IMR-90 (cell line): ENCODE data around the gene CEBPG. TPM values are rescaled to one million over a fixed set of nuclear protein-coding genes. Genes with fewer than 3 reads are reported as not detected.

ENCODE experiments used
- ATAC-seq: fragments of 200-7000 bp; cut with Tn5 transposase; 2 replicates; pipeline ENCODE4 v1.9.1; 2020; ENCODE audit warnings: low read depth, mild to moderate bottlenecking, moderate library complexity
- BruUV-seq: library from RNA; stranded (reverse); fragments of 400-500 nt; replicated peaks from 2 replicates; lab custom pipeline; 2021; lab: Mats Ljungman, UMichigan
- CTCF ChIA-PET: fragments of 300-600 bp; formaldehyde crosslinking; extraction: SDS; loops from one replicate; lab custom pipeline; 2021; ENCODE audit warnings: antibody characterized with exemption; lab: Yijun Ruan, JAX
- POLR2A ChIA-PET: fragments of 300-600 bp; sonication (Branson Sonifier 250); formaldehyde crosslinking; loops from one replicate; lab custom pipeline; 2022; ENCODE audit warnings: antibody characterized with exemption; ENCODE audit not compliant: unreplicated experiment; lab: Charles Lee
- DNase-seq: peaks from one replicate; pipeline ENCODE4 v3.0.0; 2013
- H2AFZ ChIP-seq: replicated peaks from 2 replicates; pipeline ENCODE3; 2013; ENCODE audit warnings: low read length, mild to moderate bottlenecking; ENCODE audit not compliant: poor library complexity
- H2AK5ac ChIP-seq: 2 replicates; pipeline ENCODE4 v1.6.1; 2013; ENCODE audit warnings: low read depth, low read length, inconsistent platforms
- H2AK9ac ChIP-seq: replicated peaks from 2 replicates; pipeline ENCODE3; 2013; ENCODE audit warnings: mild to moderate bottlenecking, low read depth, low read length, moderate library complexity; ENCODE audit not compliant: poor library complexity
- H2BK120ac ChIP-seq: 2 replicates; pipeline ENCODE4 v1.6.1; 2013; ENCODE audit warnings: low read depth, low read length, inconsistent platforms
- H2BK15ac ChIP-seq: 3 replicates; pipeline ENCODE4 v1.6.1; 2013; ENCODE audit warnings: low read depth, low read length, inconsistent platforms
- H2BK20ac ChIP-seq: 2 replicates; pipeline ENCODE4 v1.6.1; 2013; ENCODE audit warnings: low read depth, mild to moderate bottlenecking, inconsistent platforms, low read length, moderate library complexity
- H2BK5ac ChIP-seq: 2 replicates; pipeline ENCODE4 v1.6.1; 2013; ENCODE audit warnings: mild to moderate bottlenecking, low read depth, low read length, inconsistent platforms; ENCODE audit not compliant: poor library complexity, severe bottlenecking
- H3K14ac ChIP-seq: replicated peaks from 2 replicates; pipeline ENCODE4 v1.6.1; 2013; ENCODE audit warnings: low read depth, low read length, inconsistent platforms
- H3K18ac ChIP-seq: 2 replicates; pipeline ENCODE4 v1.6.1; 2013; ENCODE audit warnings: low read depth, low read length, control low read depth
- H3K23ac ChIP-seq: 2 replicates; pipeline ENCODE4 v1.6.1; 2013; ENCODE audit warnings: low read depth, low read length, inconsistent platforms
- H3K27ac ChIP-seq: 2 replicates; pipeline ENCODE4 v1.5.1; 2013; ENCODE audit warnings: mild to moderate bottlenecking, control low read depth, low read length; ENCODE audit not compliant: insufficient read depth
- H3K27me3 ChIP-seq: 2 replicates; pipeline ENCODE4 v1.6.1; 2013; ENCODE audit warnings: low read length; ENCODE audit not compliant: control insufficient read depth, insufficient read depth
- H3K36me3 ChIP-seq: 2 replicates; pipeline ENCODE4 v1.6.1; 2013; ENCODE audit warnings: low read length, mixed read lengths; ENCODE audit not compliant: control insufficient read depth, insufficient read depth
- H3K4ac ChIP-seq: 2 replicates; pipeline ENCODE4 v1.6.1; 2013; ENCODE audit warnings: low read depth, low read length, inconsistent platforms
- H3K4me1 ChIP-seq: 2 replicates; pipeline ENCODE4 v1.6.1; 2013; ENCODE audit warnings: low read length, mixed read lengths; ENCODE audit not compliant: control insufficient read depth, insufficient read depth
- H3K4me2 ChIP-seq: 2 replicates; pipeline ENCODE4 v1.6.1; 2013; ENCODE audit warnings: low read depth, mild to moderate bottlenecking, control low read depth, low read length, moderate library complexity
- H3K4me3 ChIP-seq: 2 replicates; pipeline ENCODE4 v1.5.1; 2013; ENCODE audit warnings: low read depth, mild to moderate bottlenecking, control low read depth, low read length, moderate library complexity; ENCODE audit not compliant: insufficient read depth
- H3K56ac ChIP-seq: 2 replicates; pipeline ENCODE4 v1.6.1; 2013; ENCODE audit warnings: low read length, inconsistent platforms; ENCODE audit not compliant: insufficient read depth; ENCODE audit errors: extremely low read depth
- H3K79me1 ChIP-seq, 2 experiments: 2 replicates each; pipeline ENCODE4 v1.6.1; 2013; ENCODE audit warnings: low read length in 2 of 2, inconsistent platforms in 1 of 2, low read depth in 1 of 2
- H3K9ac ChIP-seq: 2 replicates; pipeline ENCODE4 v1.6.1; 2013; ENCODE audit warnings: low read depth, low read length, control low read depth
- H3K9me1 ChIP-seq: 2 replicates; pipeline ENCODE4 v1.6.1; 2013; ENCODE audit warnings: low read length, inconsistent platforms; ENCODE audit not compliant: insufficient read depth
- H3K9me3 ChIP-seq: 2 replicates; pipeline ENCODE4 v1.6.1; 2013; ENCODE audit warnings: low read length; ENCODE audit not compliant: control insufficient read depth, insufficient read depth
- H4K20me1 ChIP-seq: 2 replicates; pipeline ENCODE4 v1.6.1; 2013; ENCODE audit warnings: low read length, inconsistent platforms; ENCODE audit not compliant: insufficient read depth
- H4K5ac ChIP-seq: 2 replicates; pipeline ENCODE4 v1.6.1; 2013; ENCODE audit warnings: mild to moderate bottlenecking, low read depth, low read length, control low read depth
- H4K8ac ChIP-seq, 2 experiments: 2 replicates each; pipeline ENCODE4 v1.6.1; 2013; ENCODE audit warnings: low read depth in 2 of 2, low read length in 2 of 2, control low read depth in 1 of 2, inconsistent platforms in 1 of 2
- H4K91ac ChIP-seq: 2 replicates; pipeline ENCODE4 v1.6.1; 2013; ENCODE audit warnings: low read depth, low read length, inconsistent platforms; ENCODE audit not compliant: insufficient read depth
- BHLHE40 ChIP-seq: fragments of 150-350 bp; IDR thresholded peaks from 2 replicates; pipeline ENCODE4 v1.6.1; 2016; ENCODE audit warnings: mild to moderate bottlenecking, low read depth, low read length
- CEBPB ChIP-seq: IDR thresholded peaks from 2 replicates; pipeline ENCODE4 v1.6.1; 2012; ENCODE audit warnings: low read depth, low read length, improper control_type of control experiment
- CHD1 ChIP-seq: IDR thresholded peaks from 2 replicates; pipeline ENCODE4 v1.6.1; 2012; ENCODE audit warnings: low read depth, low read length, improper control_type of control experiment
- ELK1 ChIP-seq: fragments of 150-350 bp; IDR thresholded peaks from 2 replicates; pipeline ENCODE4 v1.6.1; 2016; ENCODE audit warnings: low read depth, mild to moderate bottlenecking, low read length, moderate library complexity, borderline replicate concordance
- FOS ChIP-seq: fragments of 150-350 bp; IDR thresholded peaks from 2 replicates; pipeline ENCODE4 v1.6.1; 2016; ENCODE audit warnings: low read depth, low read length
- MAFK ChIP-seq: IDR thresholded peaks from 2 replicates; pipeline ENCODE4 v1.6.1; 2012; ENCODE audit warnings: low read depth, low read length, improper control_type of control experiment
- MAZ ChIP-seq: IDR thresholded peaks from 2 replicates; pipeline ENCODE4 v1.6.1; 2012; ENCODE audit warnings: low read depth, mild to moderate bottlenecking, low read length, improper control_type of control experiment, moderate library complexity, borderline replicate concordance
- MXI1 ChIP-seq: IDR thresholded peaks from 2 replicates; pipeline ENCODE4 v1.6.1; 2012; ENCODE audit warnings: low read depth, mild to moderate bottlenecking, low read length, moderate library complexity, borderline replicate concordance
- NFE2L2 ChIP-seq: fragments of 150-350 bp; IDR thresholded peaks from 2 replicates; pipeline ENCODE4 v1.6.1; 2016; ENCODE audit warnings: low read depth, mild to moderate bottlenecking, low read length
- POLR2A ChIP-seq: IDR thresholded peaks from 2 replicates; pipeline ENCODE4 v1.6.1; 2012; ENCODE audit warnings: mild to moderate bottlenecking, low read depth, low read length
- RAD21 ChIP-seq: IDR thresholded peaks from 2 replicates; pipeline ENCODE4 v1.6.1; 2012; ENCODE audit warnings: low read length, improper control_type of control experiment
- RCOR1 ChIP-seq: IDR thresholded peaks from 2 replicates; pipeline ENCODE4 v1.6.1; 2012; ENCODE audit warnings: mild to moderate bottlenecking, low read length, improper control_type of control experiment; ENCODE audit not compliant: insufficient replicate concordance
- RFX5 ChIP-seq: IDR thresholded peaks from 2 replicates; pipeline ENCODE4 v1.8.0; 2012; ENCODE audit warnings: low read depth, mild to moderate bottlenecking, low read length, moderate library complexity
- SMC3 ChIP-seq: fragments of 150-350 bp; IDR thresholded peaks from 2 replicates; pipeline ENCODE4 v1.6.1; 2016; ENCODE audit warnings: low read depth, mild to moderate bottlenecking, antibody characterized with exemption, low read length, moderate library complexity
- WGBS, 2 experiments: methylation state at CpG; one replicate each; pipeline versions ENCODE4 v1.1.5 to v1.1.7; 2013; ENCODE audit warnings: missing lambda C conversion rate in 2 of 2; ENCODE audit not compliant: insufficient read length in 1 of 2; ENCODE audit errors: extremely low coverage in 2 of 2; 5-methylcytosine and 5-hydroxymethylcytosine counted together
- dilution Hi-C: fragments of 300-500 bp; cut with HindIII; formaldehyde crosslinking; loops from one replicate; pipeline ENCODE4 v1.14.3; 2018; ENCODE audit warnings: low sequenced_read_pairs; ENCODE audit not compliant: unreplicated experiment
- in situ Hi-C: fragments of 300-500 bp; cut with MboI; formaldehyde crosslinking; loops from 3 replicates; pipeline ENCODE4 v1.14.3; 2019; ENCODE audit warnings: low sequenced_read_pairs, inconsistent platforms, mixed read lengths
- intact Hi-C: fragments of 100-400 bp; cut with micrococcal nuclease; formaldehyde crosslinking; loops from 2 replicates; pipeline ENCODE4 v1.10.0; 2022
- polyA plus RNA-seq, 3 experiments: library from polyadenylated mRNA; depleted of rRNA; stranded (reverse); fragments of >200 nt; gene quantifications; 2 replicates each; pipeline ENCODE4 v1.2.3, GENCODE V29; 2012; ENCODE audit warnings: low replicate concordance in 1 of 3
- total RNA-seq: library from RNA; depleted of rRNA; stranded (reverse); fragments of >200 nt; gene quantifications from 2 replicates; pipeline ENCODE4 v1.2.3, GENCODE V29; 2012
- TF ChIP-seq, protein P1 (sequence below): conservative IDR thresholded peaks from 2 replicates; pipeline ENCODE4 v1.5.1; 2012; ENCODE audit warnings: mild to moderate bottlenecking, low read depth, low read length, improper control_type of control experiment

Gene CEBPG
- total and polyA plus RNA-seq, 2 of the 4 experiments (the other 2 are of a cell fraction) = 9.2 to 14.3 TPM

DNA sequence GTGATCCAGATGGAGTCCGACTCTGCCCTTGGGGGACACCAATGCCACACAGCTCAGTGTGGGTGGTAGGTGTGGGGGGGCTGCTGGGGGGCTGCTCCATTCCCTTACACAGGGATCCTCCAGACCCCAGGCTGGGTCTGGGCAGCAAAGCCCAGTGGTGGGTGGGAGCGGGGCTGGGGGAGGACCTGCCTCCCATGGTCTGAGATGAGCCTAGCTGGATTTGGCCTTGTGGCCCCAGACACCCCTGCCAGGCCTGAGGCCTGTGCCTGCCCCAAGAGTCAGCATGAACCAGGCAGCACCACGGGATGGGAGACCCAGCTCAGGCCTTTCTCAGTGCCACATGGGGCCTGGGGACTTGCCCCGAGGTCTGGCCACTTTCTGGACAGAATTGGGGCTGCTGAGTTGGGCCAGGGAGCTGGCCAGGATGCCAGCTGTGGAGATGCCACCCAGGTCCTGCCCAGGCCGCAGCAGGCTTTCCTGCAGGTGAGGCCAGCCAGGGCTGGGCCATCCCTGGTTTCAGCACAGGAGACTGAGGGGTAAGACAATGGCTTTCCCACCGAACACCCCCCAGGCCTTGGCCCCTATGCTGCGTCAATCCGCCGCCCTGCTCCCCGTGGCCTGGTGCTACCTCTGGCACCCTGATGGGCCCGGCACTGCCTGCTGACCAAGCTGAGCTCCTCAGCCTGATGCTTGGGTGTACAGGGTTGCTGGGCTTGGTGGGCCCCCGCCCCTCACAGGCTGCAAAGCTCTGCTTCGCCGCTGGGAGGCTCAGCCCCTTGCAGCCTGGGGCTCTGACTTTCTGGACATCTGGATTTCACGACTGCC lies 24.2 kb downstream of the CEBPG start:
- H2BK120ac ChIP-seq = no peak overlapping the region
- no peak overlapping the region for H3K4me2 ChIP-seq
- H3K36me3 ChIP-seq = no peaks in the 10 kb centered on the region
- H3K4ac ChIP-seq = no peak overlapping the region
- no peak overlapping the region for H3K14ac ChIP-seq
- H3K79me1 ChIP-seq = peaks cover 0 to 14% of the 10 kb centered on the region in 2 experiments; a peak in 1 of 4 replicates
- H2BK5ac ChIP-seq = no peak overlapping the region
- no peak overlapping the region for H4K91ac ChIP-seq
- WGBS, 2 experiments = 100% methylated on average over 1 of the region's 15 CpGs; no CpG with 5 or more reads in 1 of the 2 experiments
- no peak overlapping the region for H2BK20ac ChIP-seq
- no peaks in the 10 kb centered on the region for H3K9me3 ChIP-seq
- DNase-seq (no peak), ATAC-seq (no peak)
- no peak overlapping the region for H3K27ac ChIP-seq
- no peak overlapping the region for H3K56ac ChIP-seq
- peaks cover 3% of the 10 kb centered on the region; the same call in 1 of the 2 replicates for H3K9me1 ChIP-seq
- CTCF ChIA-PET = interaction anchor here (1.1 kb wide), 2 partner anchors 9 to 14 kb away, joined by 3 read pairs; no protein-coding TSS in a partner anchor
- intact Hi-C loops (no loop called here), in situ Hi-C loops (no loop called here), dilution Hi-C loops (no loop called here)
- H3K27me3 ChIP-seq = no peaks in the 10 kb centered on the region
- no peak overlapping the region for H3K9ac ChIP-seq
- H2AK5ac ChIP-seq = no peak overlapping the region
- H3K4me1 ChIP-seq = peaks cover 25% of the 10 kb centered on the region
- BruUV-seq = no TSS peak
- no peak overlapping the region for H2AFZ ChIP-seq
- no peak overlapping the region for H3K4me3 ChIP-seq
- no peak overlapping the region for H4K5ac ChIP-seq
- no peak overlapping the region for H3K18ac ChIP-seq
- no peak overlapping the region for H2BK15ac ChIP-seq
- no peak overlapping the region for H3K23ac ChIP-seq
- POLR2A ChIA-PET = no interaction called here
- peaks cover 25% of the 10 kb centered on the region for H4K20me1 ChIP-seq
- H2AK9ac ChIP-seq = peak overlapping the region; percentile 37
- no peak overlapping the region for H4K8ac ChIP-seq
- TF ChIP-seq RFX5 (no peak), BHLHE40 (no peak), FOS (no peak), RAD21 (no peak), CEBPB (no peak), RCOR1 (no peak), CHD1 (no peak), SMC3 (no peak), NFE2L2 (no peak), POLR2A (no peak), MXI1 (no peak), MAZ (no peak), MAFK (no peak), ELK1 (no peak)
- TF ChIP-seq, protein P1, sequence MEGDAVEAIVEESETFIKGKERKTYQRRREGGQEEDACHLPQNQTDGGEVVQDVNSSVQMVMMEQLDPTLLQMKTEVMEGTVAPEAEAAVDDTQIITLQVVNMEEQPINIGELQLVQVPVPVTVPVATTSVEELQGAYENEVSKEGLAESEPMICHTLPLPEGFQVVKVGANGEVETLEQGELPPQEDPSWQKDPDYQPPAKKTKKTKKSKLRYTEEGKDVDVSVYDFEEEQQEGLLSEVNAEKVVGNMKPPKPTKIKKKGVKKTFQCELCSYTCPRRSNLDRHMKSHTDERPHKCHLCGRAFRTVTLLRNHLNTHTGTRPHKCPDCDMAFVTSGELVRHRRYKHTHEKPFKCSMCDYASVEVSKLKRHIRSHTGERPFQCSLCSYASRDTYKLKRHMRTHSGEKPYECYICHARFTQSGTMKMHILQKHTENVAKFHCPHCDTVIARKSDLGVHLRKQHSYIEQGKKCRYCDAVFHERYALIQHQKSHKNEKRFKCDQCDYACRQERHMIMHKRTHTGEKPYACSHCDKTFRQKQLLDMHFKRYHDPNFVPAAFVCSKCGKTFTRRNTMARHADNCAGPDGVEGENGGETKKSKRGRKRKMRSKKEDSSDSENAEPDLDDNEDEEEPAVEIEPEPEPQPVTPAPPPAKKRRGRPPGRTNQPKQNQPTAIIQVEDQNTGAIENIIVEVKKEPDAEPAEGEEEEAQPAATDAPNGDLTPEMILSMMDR = no peak; the same call in 1 of the 2 replicates
